Mucosa of rectum (tissue), 2 donors: ENCODE measurements around the gene CCDC9.

Experiments used
- H3K27ac ChIP-seq, 2 donors: one replicate each; pipeline ENCODE4 v1.7.0; 2013; ENCODE audit warnings: inconsistent platforms in 2 of 2, low read depth in 2 of 2, low read length in 2 of 2
- H3K27me3 ChIP-seq, 2 donors: one replicate each; pipeline ENCODE4 v1.7.0; 2013; ENCODE audit warnings: low read length in 2 of 2; ENCODE audit not compliant: control insufficient read depth in 2 of 2, insufficient read depth in 2 of 2
- H3K36me3 ChIP-seq, 2 donors: one replicate each; pipeline ENCODE4 v1.7.0; 2013; ENCODE audit warnings: low read length in 2 of 2; ENCODE audit not compliant: control insufficient read depth in 2 of 2, insufficient read depth in 2 of 2
- H3K4me1 ChIP-seq, 2 donors: one replicate each; pipeline ENCODE4 v1.7.0; 2013; ENCODE audit warnings: low read length in 2 of 2, mild to moderate bottlenecking in 1 of 2; ENCODE audit not compliant: control insufficient read depth in 2 of 2, insufficient read depth in 2 of 2
- H3K4me3 ChIP-seq, 2 donors: one replicate each; pipeline ENCODE4 v1.7.0; 2013; ENCODE audit warnings: low read length in 2 of 2
- H3K9ac ChIP-seq, 2 donors: one replicate each; pipeline ENCODE4 v1.7.0; 2013; ENCODE audit warnings: low read length in 2 of 2, low read depth in 1 of 2, mild to moderate bottlenecking in 1 of 2
- H3K9me3 ChIP-seq, 2 donors: one replicate each; pipeline ENCODE4 v1.7.0; 2013; ENCODE audit warnings: low read length in 2 of 2; ENCODE audit not compliant: control insufficient read depth in 2 of 2
- donor health status: healthy.
- donor health status: Normal muscosa, but diverticular disease.

The CCDC9 gene

DNA sequence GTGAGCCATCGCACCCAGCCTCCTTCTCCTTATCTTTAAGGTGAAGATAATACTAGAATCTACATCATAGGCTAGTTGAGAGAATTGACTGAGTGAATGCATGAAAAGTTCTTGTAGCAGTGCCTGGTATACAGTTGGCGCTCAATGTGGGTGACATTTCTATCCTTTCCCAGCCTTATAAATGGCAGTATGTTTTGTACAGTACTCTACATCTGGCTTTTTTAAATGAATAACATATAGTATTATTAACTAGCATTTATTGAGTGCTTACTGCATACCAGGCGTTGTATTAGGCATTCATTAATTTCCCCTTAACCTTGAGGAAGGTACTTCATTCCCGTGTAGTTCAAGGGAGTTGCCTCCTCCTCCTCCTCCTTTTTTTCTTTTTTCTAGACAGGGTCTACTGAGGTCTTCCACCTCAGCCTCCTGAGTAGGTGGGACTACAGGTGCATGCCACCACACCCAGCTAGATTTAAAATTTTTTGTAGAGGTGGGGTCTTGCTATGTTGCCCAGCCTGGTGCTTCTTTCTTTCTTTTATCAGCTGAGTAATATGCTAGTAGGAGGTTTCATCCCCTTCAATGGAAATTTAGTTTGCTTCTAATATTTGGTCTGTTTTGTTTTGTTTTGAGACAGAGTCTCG lies 56.2 kb downstream of the CCDC9 start:
- no peaks in the 10 kb centered on the region for H3K36me3 ChIP-seq
- H3K4me3 ChIP-seq = no peak overlapping the region
- H3K9me3 ChIP-seq = no peaks in the 10 kb centered on the region
- H3K27ac ChIP-seq = no peak overlapping the region
- H3K9ac ChIP-seq = no peak overlapping the region
- H3K4me1 ChIP-seq = no peaks in the 10 kb centered on the region
- H3K27me3 ChIP-seq = peaks cover 0 to 2% of the 10 kb centered on the region in 2 donors

- H3K27ac ChIP-seq = no peak overlapping the region
- H3K4me3 ChIP-seq = no peak overlapping the region
- no peaks in the 10 kb centered on the region for H3K9me3 ChIP-seq
- no peaks in the 10 kb centered on the region for H3K4me1 ChIP-seq
- H3K9ac ChIP-seq = no peak overlapping the region
- peaks cover 0 to 2% of the 10 kb centered on the region in 2 donors for H3K27me3 ChIP-seq
- H3K36me3 ChIP-seq = no peaks in the 10 kb centered on the region
These were observed 57.5 kb downstream of the CCDC9 start for GRCh38 chr19:47313754-47314295.

GRCh38 chr19:47315125-47315821 lies 58.9 kb downstream of the CCDC9 start:
- no peaks in the 10 kb centered on the region for H3K9me3 ChIP-seq
- no peak overlapping the region for H3K27ac ChIP-seq
- no peaks in the 10 kb centered on the region for H3K36me3 ChIP-seq
- peaks cover 0 to 2% of the 10 kb centered on the region in 2 donors for H3K27me3 ChIP-seq
- no peak overlapping the region for H3K4me3 ChIP-seq
- H3K9ac ChIP-seq = no peak overlapping the region
- no peaks in the 10 kb centered on the region for H3K4me1 ChIP-seq

DNA sequence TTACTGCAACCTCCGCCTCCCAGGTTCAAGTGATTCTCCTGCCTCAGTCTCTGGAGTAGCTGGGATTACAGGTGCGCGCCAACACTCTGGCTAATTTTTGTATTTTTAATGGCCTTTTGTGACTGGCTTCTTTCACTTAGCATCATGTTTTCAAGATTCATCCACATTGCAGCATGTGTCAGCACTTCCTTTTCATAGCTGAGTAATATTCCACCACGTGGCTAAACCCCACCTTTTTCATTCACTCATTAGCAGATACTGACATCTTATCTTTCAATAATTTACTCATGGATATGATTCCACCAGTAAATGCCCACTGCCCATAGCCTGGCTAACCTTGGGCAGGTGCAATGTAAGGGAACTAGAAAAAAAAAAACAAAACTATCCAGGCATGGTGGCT lies 60.2 kb downstream of the CCDC9 start:
- H3K36me3 ChIP-seq = no peaks in the 10 kb centered on the region
- no peaks in the 10 kb centered on the region for H3K9me3 ChIP-seq
- H3K9ac ChIP-seq = no peak overlapping the region
- no peak overlapping the region for H3K27ac ChIP-seq
- no peak overlapping the region for H3K4me3 ChIP-seq
- no peaks in the 10 kb centered on the region for H3K27me3 ChIP-seq
- H3K4me1 ChIP-seq = no peaks in the 10 kb centered on the region

GRCh38 chr19:47319923-47320871 lies 63.9 kb downstream of the CCDC9 start:
- H3K27me3 ChIP-seq = no peaks in the 10 kb centered on the region
- no peak overlapping the region for H3K27ac ChIP-seq

More at GRCh38 chr19:47319923-47320871, 63.9 kb downstream of the CCDC9 start:
- Histone ChIP-seq H3K9ac (no peak overlapping the region), H3K36me3 (no peaks in the 10 kb centered on the region), H3K4me1 (no peaks in the 10 kb centered on the region), H3K4me3 (no peak overlapping the region), H3K9me3 (no peaks in the 10 kb centered on the region)
